GM08714 (cell line): ENCODE results near the gene LRG1.

ENCODE experiments used
- H3K4me3 ChIP-seq: fragments of 200-500 bp; sonication (Bioruptor generic); 2 replicates; pipeline ENCODE4 v1.5.1; 2014; ENCODE audit warnings: mild to moderate bottlenecking, low read length, inconsistent platforms
- ZNF274 ChIP-seq: IDR thresholded peaks from 2 replicates; pipeline ENCODE4 v1.6.1; 2012; ENCODE audit warnings: mild to moderate bottlenecking, low read depth, low read length

LRG1 gene

GRCh38 chr19:4539693-4540581, at the start of gene LRG1:
Gene LRG1 (minus strand): TSS chr19:4540036. CDS start chr19:4540013, 23 bp downstream.
- H3K4me3 ChIP-seq, result no peak within 1 kb of the TSS
- TF ChIP-seq ZNF274, result no peak

DNA sequence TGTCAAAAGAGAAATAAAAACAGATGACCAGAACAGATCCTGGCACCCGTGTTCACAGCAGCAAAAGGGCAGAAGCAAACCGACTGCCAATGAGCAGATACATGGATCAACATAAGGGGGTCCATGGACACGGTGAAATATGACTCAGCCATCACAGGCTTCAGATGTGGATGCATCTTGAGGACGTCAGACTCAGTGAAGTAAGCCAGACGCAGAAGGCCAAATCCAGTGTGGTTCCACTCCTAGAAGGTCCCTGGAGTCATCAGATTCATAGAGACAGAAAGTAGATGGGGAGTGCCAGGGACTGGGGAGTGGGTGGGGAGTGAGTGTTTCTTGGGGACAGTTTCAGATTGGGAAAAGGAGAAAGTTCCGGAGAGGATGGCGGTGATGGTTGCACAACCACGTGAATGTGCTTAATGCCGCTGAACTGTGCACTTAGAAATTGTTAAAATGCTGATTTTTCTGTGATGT, 48.5 kb upstream of the LRG1 start:
- H3K4me3 ChIP-seq, result no peak overlapping the region
- TF ChIP-seq ZNF274, result no peak

DNA sequence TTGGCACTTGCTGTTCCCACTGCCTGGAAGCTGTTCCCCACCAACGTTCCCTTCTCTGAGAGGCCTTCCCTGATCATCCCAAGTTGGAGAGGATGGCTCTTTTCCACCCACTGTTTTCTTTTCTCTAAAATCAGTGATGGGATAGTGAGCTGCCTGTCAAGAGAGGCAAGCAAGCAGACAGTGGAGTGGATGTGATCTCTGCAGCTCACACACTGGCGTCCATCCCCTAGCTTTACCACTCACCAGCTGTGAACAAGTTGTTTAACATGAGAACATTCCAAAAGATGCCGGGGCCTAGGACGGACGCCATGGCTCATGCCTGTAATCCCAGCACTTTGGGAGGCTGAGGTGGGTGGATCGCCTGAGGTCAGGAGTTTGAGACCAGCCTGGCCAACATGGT, 47.7 kb upstream of the LRG1 start:
- no peak for TF ChIP-seq ZNF274
- H3K4me3 ChIP-seq, result no peak overlapping the region

DNA sequence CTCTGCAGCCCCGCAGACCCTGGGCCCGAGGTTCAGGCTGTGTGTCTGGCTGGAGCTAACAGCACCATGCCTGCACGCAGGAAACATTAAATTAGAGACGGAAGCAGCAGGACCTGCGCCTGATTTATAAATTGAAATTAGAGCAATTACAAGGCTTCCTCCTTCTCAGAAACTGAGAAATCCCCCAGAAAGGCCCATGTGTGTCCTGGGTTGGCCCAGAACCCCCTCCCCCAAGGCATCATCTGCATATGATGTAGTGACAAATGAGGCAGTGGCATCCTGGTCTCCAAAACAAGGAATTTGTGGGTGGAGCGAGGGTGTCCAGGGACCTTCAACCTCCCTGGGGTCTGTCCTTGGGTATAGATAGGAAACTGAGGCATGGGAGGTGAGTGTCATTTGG, 46.9 kb upstream of the LRG1 start:
- no peak for TF ChIP-seq ZNF274
- no peak overlapping the region for H3K4me3 ChIP-seq

- TF ChIP-seq ZNF274, result no peak
- H3K4me3 ChIP-seq, result no peak overlapping the region
These were observed 46.4 kb upstream of the LRG1 start for GRCh38 chr19:4586245-4586644.

DNA sequence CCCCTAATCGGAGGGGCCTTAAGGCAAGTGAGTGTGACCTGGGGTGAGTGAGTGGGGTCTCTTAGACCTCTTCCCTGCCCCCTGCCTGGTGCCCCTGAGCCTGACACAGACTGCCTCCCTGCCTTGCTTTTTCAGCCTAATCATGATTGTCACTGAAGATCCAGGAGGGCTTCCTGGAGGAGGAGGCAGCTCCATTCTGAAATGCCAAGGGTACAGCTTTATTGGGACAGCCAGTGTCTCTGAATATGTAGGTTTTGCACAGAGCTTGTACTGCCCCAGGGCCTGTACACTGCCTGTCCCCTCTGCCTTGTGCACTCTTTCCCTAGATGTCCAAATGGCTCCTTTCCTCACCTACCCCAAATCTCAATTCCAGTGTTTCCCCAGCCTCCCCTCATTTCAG, 45.7 kb upstream of the LRG1 start:
- TF ChIP-seq ZNF274, result no peak
- H3K4me3 ChIP-seq, result no peak overlapping the region

DNA sequence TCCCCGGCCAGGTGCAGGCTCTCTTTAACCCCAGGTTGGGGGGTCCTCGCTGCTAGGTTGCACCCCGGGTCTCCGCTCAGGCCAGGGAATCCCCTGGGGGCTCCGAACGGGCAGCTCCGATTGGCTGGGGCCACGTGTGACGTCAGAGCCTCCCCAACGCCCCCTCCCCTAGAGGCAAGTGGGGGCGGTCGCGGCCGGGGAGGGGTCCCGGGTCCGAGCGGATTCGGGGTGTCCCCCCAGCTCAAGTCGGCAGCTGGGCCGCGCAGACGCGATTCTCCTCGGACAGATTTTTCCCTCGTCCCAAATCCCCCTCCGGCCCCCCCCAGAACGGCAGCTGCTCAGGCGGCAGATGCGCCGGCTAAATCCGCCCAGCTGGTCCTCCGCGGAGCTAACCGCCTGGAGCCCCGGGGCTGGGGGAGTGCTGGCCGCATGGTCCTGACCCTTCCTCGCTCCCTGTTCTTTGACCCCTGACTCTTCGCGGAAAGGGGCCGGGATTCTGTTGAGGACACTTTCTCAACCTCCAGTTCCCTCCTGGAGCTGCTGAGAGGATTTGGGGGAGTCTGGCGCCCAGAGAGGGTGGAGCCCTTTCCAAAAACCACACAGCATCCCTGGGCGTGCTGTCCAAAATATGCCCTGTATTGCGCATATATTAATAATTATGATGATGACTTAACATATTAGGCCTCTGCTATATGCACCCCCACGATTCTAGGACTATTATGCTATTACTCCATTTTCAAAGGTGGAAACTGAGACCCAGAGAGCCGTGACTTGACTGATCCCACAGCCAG, 45.0 kb upstream of the LRG1 start:
- H3K4me3 ChIP-seq, result no peak overlapping the region
- TF ChIP-seq ZNF274, result no peak

GRCh38 chr19:4583961-4584669, 44.3 kb upstream of the LRG1 start:
- H3K4me3 ChIP-seq, result no peak overlapping the region

DNA sequence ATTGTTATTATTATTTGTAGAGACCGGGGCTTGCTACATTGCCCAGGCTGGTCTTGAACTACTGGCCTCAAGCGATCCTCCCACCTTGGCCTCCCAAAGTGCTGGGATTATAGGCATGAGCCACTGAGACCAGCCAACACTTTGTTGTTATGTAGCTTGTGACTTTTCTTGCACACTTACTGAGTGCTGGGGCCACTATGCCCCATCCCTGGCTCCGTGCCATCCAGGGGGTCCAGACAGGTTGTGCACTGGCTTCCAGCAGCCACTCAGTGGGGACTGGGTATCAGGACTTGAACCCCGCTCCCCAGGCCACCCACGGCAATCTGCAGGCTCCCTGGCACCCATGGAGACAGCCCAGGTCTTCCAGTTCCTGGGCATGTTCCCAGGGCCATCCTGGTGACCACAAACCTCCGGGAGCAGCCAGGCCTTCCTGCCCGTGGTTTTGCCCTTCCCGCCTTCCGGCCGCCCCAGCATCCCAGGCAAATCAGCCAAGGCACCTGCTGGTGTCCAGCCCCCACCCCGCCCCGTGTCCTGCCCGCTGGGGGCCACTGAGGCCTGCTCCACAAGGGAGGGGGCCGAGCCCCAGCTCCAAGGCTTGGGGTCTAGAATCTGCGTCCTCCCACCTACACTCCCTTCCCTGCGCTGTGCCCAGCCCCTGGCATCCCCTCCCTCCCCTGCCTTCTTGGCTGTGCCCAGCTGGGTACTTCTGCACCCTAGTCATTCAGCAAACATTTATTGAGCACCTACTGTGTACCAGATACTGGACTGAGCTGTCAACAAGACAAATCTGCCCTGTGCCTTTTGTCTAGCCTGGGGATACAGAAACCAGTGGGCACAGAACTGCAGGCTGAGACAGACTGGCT, 43.4 kb upstream of the LRG1 start:
- no peak for TF ChIP-seq ZNF274
- no peak overlapping the region for H3K4me3 ChIP-seq

More at GRCh38 chr19:4583961-4584669, 44.3 kb upstream of the LRG1 start:
- no peak for TF ChIP-seq ZNF274

DNA sequence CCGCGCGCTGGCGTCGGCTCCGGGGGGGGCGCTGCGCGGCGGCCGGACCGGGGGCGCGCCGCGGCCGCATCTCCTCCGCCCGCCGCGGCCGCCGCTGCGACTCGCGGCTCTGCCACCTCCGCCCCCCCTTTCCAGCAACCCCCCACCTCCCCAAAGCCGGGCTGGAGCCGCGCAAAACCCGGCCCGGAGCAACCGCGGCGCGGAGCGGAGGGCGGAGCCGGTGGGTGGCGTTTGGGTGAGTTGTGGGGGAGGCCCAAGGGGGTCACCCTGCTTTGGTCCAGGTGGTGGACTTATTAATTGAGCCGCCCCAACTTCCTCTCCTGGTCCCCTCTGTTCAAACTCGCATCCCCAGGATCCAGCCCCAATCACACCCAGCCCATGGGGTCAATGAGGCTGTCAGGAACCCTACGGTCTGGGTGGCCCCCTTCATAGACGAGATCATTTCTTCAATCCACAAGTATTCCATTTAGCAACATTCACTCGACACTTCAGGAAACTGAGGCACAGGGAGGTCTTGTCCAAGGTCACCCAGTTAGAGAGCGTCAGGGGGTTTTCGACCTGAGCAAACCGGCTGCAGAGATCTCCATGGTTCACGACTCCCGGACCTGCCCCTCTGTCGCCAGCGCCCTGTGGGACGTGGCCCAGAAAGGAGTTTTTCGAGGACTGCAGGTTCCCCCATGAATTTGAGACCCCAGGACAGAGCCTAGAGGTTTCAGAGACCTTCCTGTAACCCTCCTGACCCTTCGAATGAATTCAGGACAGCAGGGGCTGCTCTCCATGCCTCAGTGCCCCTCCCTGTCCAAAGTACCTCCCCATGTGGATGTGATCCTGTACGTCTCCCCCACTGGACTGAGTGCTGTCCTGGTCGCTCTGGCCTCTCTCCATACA, 42.1 kb upstream of the LRG1 start:
- TF ChIP-seq ZNF274, result no peak
- no peak overlapping the region for H3K4me3 ChIP-seq

DNA sequence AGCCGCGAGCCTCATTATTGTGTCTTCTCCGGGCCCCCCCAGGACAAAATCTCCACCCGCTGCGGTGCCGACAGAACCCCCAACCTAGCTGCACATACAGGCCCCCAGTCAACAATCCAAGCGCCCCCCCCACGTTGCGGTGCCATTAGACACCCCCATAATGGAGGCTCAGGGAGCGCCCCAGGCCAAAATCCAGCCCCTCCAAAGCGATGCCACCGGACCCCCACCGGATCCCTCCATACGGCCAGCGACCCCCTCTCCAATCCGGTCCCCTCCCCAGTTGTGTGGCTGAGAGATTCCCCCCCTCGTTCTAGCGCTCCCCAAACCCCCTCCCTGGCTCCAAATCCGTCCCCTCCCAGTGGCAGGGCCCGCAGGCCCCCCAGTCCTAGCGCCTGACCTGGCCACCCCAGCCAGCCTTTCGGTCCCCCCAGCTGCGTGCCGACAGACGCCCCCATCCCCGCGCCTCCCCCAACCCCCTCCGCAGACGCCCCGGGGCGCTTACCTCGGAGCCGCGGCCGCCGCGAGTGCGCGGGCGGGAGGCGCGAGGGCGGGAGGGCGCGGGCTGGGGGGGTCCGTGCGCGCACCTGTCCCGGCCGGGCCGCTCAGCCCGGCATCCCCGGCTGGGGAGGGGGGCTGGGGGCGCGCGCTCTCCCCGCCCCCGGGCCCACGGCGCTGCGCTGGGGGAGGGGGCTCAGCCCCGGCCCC, 41.3 kb upstream of the LRG1 start:
- no peak overlapping the region for H3K4me3 ChIP-seq
- no peak for TF ChIP-seq ZNF274
